Measurements from ENCODE around the gene FNDC11.
"Not testable (repeated sequence)": the region's sequence is repeated elsewhere in the genome, so short reads cannot be mapped to it uniquely, and the experiment has no call there.

FNDC11 gene

DNA sequence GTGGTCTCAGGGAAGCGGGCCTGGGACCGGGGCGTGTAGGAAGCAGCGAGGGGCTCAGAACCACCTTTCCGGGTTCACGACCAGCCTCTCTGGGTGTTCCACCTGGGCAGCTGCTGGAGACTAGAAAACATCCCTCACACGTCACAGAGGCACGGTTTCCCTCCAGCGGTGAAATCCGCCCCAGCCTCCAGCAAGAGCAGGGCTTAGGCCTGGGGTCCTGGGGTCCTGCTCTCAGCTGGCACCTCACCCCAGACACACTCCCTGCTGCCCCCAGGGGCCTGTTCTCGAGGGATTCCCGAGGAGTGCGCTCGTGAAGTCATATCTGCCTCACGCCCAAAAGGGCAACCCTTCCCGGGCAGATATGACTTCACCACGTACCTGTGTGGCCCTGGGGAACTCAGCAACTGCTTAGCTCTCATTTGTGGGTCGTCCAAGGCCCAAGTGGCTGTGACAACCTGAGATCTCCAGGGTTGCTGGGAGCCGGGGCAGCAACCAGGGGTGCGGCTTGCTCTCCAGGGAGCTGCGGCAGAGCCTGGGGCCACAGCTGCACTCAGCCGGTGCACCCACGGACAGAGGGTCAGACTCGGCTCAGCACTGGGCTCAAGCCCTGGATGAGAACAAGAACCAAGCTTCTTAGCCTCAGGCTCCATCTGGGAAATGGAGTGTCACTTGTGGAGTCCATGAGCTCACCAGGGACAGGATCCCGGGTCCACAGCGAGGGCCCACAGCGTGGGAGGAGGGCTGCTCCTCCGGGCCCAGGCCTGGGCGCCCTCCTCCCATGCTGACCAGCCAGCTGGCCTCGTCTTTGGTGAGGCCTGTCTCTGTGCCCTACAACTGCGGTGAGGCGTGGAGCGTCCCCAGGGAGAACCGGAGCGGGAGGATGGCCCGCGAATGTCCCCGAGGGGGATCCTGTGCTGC lies 661 bp downstream of the FNDC11 start:
- no peak for DNase-seq (ENCODE audit: low spot score)

DNA sequence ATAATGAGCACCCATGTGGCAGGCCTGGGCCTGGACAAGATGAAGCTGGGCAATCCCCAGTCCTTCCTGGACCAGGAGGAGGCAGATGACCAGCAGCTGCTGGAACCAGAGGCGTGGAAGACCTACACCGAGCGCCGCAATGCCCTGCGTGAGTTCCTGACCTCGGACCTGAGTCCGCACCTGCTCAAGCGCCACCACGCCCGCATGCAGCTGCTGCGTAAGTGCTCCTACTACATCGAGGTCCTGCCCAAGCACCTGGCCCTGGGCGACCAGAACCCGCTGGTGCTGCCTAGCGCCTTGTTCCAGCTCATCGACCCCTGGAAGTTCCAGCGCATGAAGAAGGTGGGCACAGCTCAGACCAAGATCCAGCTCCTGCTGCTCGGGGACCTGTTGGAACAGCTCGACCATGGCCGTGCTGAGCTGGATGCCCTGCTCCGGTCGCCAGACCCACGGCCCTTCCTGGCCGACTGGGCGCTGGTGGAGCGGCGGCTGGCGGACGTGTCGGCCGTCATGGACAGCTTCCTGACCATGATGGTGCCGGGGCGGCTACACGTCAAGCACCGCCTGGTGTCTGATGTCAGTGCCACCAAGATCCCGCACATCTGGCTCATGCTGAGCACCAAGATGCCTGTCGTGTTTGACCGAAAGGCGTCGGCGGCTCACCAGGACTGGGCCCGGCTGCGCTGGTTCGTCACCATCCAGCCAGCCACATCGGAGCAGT lies 1.9 kb downstream of the FNDC11 start:
- no peak for DNase-seq (ENCODE audit: low spot score)

DNA sequence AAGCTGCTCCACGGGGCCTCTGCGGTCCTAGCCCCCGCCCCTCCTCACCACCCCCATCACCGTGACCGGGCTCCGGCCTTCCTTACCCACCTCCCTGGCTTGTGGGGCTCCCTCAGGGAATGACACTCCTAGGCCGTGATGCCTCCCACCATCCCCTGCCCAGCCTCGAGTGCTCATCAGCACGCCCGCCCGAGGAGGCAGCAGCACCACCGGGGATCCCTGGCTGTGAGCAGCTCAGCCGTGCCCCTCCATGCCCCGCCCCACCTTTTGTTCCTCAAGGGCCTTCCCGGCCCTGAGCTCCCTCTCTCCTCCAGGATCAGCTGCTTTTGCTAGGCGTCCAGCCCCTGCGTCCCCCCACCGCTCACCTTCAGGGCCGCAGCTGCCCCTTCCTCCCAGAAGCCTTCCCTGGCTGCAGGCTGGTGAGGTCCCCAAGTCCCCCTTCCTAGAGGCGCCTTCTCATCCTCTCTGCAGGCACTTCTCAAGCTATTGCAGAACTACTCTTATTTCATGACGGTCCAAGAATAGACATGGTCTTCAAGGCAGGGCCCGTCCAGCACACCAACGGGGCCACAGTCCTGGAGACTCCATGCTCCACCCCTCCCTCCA lies 3.0 kb downstream of the FNDC11 start:
- DNase-seq (ENCODE audit: low spot score), result no peak

DNA sequence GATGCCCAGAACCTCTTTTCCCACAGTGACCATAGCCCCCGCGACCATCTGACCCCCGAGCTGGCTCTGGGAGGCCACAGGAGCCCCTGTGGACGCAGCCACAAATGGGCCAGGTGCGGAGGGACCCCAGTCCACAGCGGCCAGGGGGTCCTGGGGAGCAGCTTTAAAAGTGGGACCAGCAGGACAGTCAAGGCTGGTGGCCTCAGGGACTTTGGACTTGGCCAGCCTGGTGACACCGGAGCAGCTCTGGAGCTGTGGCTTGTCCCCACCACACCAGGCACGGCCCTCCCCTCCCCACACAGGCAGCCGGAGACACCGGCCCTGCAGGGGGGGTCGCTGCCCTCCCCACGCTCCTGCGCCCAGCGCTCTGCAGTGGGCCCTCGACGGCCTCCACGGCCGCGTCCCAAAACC lies 3.5 kb downstream of the FNDC11 start:
- no peak for DNase-seq (ENCODE audit: low spot score)

DNA sequence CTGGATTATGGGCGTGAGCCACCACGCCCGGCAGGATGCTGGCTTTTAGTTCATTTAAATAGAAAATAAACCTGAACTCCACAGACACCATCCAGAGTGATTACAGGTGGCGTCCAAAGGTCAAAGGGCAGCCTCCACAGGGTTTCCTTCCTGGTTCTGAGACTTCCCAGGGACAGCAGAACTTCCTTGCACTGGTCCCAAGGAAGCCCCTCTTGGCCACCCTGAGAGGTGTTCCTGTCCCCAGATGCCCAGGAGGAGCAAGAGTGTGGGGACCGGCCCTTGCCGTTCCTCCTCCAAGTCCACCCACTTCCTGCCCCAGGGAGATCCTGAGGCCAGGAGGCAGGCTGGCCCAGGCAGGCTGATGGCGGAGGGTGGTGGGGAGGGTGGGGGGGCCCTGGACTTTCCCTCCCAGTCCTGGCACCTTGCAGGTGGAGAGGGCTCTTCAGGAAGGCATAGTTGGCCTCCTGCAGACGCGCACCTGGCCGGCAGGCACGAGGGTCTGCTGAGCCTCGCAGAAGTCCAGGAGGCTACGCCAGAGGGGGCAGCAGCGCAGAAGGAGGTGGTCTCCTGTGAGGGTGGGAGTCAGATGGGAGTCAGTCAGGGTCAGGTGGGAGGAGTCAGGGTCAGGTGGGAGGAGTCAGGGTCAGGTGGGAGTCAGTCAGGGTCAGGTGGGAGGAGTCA lies 5.0 kb downstream of the FNDC11 start:
- no peak for DNase-seq (ENCODE audit: low spot score)

DNA sequence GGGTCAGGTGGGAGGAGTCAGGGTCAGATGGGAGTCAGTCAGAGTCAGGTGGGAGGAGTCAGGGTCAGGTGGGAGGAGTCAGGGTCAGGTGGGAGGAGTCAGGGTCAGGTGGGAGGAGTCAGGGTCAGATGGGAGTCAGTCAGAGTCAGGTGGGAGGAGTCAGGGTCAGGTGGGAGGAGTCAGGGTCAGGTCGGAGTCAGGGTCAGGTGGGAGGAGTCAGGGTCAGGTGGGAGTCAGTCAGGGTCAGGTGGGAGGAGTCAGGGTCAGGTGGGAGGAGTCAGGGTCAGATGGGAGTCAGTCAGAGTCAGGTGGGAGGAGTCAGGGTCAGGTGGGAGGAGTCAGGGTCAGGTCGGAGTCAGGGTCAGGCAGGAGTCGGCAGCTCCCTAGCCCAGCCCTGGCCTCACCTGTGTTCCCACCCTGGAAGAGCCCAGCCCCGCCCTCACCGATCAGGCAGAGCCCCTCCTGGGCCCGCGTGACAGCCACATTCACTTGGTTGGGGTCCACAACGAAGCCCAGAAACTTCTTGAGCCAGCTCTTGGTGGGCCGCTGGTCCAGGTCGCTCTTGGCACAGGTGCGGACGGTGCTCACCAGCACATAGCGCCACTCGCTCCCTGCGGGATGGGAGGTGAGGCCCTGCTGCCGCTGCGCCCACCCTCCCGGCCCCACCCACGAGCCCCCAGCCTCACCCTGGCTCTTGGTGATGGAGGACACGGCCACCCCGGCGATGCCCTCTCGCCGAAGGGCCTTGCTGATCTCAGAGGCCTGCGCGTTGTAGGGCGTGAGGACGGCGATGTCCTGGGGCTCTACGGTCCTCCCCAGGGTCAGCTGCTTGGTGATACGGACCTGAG lies 5.8 kb downstream of the FNDC11 start:
- DNase-seq (ENCODE audit: low spot score), result not testable (repeated sequence)

DNA sequence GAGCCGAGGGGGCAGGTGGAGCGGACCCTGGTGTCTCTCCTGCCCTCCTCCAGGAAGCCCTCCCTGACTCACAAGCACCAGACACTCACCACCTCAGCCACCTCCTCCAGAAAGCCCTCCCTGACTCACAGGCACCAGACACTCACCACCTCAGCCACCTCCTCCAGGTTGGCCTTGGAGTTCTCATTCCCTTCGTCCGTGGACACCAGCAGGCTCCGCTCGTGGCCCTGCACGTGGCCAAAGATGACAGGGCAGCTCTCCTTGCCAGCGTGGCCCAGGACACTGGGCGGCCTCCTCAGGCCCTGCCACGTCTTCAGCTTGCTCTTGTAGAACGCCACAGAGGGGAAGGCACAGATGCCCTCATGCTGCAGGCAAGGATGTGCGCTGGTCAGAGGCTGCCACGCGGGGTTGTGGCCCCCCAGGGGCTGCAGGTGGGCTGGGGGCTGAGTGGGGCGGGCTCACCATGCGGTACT lies 6.4 kb downstream of the FNDC11 start:
- DNase-seq (ENCODE audit: low spot score), result no peak

DNA sequence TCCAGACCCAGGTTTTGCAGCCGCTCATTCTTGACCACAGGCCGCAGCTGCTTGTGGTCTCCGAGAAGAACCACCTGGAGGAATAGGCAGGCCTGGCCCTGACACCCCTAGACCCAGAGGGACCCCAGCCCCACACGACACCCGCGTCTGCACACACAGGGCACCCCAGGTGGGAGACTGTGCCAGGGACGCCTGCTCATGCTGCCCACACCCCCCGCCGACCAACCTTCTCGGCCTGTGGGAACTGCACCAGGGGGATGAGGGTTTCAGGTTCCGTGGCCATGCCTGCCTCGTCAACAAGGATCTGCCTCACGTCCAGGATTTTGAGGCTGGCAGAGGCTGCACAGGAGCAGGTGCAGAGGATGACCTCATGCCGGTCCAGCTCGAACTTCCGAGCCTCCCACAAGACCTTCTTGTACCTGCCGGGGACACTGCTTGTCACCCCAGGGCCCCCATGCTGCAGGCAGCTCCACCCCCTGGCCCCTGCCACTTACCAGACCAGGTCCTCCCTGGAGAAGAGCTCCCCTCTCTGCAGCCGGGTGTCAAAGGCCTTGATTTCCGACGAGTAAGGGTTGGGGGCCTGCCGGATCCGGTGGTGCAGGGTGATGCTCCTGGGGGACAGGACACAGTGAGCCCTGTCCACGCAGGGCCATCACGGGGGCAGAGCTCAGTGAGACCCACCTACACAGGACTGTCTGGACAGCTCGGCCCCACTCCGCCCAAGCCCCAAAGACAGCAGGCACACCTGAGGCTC lies 7.1 kb downstream of the FNDC11 start:
- DNase-seq (ENCODE audit: low spot score), result no peak

DNA sequence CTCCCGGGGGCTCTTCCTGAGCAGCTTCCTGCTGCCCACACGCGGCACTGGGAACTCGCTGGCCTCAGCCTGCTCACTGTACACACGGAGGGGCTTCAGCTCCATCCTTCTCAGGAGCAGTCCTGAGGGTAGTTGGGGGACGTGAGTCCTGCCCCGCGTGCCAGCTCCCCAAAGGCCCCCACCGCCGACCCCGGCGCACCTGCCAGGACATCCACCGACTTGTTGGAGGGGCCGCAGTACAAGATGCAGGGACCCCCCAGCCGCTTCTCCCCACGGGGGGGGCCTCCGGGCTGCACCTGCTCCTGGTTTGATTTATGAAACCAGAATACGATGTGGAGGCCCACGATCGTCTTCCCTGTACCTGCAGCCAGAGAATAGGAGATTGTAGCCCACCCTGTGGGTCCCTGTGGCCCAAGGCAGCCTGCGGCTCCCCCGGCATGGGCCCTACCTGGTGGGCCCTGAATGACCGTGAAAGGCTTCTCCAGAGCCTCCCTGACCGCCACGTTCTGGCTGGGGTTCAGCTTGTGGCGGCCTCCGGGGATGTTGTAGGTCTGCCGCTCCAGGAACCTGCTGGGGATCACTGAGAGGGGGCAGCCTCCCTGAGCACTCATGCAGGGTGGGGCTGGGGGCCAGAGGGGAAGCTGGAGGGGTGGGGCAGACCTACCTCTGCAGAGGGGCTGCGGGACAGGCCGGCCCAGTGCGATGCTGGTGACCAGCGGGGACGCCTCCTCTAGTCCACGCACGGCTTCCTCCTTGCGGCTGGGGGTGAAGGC lies 7.9 kb downstream of the FNDC11 start:
- no peak for DNase-seq (ENCODE audit: low spot score)

DNA sequence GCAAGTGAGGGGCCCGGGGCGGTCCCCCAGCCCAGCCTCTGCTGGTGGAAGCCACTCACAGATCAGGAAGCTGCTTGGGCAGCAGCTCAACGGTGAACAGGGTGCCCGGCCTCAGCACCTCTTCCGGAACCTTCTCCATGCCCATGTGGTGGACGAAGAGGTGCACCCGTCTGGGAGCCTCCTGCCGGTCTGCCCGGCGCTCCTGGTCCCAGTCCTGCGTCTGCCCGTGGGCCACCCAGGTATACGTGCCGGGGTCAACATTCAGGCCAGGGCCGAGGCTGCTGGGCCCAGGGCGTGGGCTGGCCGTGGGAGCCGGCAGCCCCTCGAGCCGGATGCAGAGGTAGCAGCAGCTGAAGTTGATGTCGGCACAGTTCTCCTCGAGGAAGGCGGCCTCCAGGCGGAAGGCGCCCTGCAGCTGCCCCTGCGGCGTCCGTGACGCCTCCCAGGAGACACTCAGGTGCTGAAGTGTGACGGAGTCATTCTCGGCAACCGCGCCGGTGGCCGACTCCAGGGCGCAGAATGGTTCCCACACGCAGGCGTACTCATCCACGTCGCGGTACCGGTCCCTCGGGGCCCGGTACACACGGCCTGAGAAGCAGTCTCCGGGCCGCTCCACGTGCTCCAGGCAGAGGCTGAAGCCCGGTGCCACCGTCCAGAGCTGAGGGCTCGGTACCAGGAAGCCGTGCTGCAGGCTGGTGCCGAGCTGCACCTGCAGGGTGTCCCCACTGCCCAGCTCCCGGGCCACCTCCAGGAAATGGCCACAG lies 8.7 kb downstream of the FNDC11 start:
- DNase-seq (ENCODE audit: low spot score), result no peak

DNA sequence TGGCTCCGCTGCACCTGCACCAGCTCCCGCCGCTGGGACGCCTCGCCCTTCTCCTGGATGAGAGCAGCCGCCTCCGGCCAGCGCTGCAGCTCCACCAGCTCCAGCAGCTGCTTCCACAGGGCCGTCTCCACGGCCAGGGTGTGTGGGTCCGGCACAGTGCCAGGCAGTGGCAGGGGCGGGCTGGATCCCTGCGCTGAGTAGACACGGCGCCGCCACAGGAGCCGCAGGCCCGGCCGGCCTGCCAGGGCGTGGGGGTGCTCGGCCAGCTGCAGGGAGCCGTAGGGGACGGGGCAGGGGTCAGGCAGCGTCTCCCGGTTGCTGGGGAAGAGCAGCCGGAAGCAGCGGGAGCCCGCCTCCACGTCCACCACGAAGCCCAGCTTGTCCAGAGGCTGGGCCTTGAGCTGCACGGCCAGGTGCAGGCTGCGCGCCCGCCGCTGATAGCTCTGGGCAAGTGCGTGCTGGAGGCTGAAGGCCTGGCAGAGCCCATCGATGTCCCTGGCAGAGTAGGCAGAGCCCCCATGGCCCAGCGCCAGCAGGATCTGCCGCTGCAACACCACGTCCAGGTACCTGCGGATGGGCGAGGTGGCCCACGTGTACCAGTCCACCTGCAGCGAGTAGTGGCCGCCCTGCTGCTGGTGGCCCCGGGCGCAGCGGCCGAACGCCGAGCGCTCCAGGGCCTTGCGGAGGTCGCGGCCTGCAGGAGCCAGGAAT lies 9.4 kb downstream of the FNDC11 start:
- no peak for DNase-seq (ENCODE audit: low spot score)

DNA sequence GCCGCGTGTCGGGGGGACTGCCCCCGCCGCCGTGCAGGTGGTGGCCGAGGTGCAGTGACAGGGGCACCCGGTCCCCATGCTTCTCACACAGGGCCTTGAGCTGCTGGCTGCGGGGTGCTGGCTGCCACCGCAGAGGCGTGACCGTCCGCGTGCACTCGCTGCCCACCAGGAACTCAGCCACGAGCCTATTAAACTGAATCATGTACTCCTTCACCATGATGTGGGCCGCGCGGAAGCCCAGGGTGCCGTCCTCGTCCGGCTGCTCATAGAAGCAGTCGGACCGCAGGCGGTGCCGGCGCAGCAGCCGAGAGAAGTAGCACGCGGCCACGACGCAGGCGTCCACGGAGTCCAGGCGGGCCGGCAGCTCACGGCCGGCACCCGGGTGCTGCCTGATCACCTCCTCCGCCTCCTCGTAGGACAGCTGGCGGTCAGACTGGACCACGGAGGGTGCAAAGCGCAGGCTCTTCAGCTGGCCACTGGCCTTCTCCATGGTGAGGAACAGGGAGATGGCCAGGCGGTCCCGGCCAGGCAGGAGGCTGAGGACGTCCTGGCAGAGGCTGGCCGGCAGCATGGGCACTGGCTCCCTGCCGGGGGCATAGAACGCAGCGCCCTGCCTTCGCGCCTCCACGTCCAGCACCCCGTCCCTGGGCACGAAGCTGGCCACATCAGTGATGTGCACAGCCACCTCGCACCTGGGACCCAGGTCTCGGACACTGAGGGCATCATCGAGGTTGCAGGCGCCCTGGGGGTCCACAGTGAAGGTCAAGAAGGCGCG lies 10.3 kb downstream of the FNDC11 start:
- DNase-seq (ENCODE audit: low spot score), result no peak

DNA sequence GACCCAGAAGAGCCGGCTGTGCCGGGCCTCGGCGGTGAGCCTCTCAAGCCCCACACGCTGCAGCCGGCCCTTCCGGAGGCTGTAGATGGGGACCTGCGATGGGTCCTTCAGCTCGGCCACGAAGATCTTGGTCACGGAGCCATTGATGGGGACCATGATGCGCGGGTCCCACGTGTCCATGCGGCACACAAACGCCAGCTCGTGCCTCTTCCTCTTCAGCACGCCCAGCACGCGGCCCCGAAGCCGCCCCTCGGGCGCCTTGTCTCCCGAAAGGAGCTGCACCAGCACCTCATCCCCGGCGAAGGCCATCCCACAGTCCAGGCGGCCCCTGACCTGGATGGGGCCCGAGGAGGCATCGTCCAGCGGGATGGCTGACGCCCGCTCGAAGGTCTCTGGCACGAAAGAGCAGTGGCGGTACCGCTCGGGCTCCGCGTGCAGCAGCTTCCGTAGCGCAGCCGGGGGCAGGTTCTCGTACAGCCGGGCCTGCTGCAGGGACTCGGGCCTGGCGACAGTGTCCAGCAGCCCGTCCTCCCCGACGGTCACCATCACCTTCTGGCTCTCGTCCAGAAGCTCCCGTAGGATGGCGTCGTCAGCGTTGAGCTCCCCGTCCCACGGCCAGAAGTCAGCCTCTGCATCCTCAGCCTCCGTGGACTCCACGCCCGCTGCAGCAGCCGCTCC lies 11.2 kb downstream of the FNDC11 start:
- DNase-seq (ENCODE audit: low spot score), result no peak

DNA sequence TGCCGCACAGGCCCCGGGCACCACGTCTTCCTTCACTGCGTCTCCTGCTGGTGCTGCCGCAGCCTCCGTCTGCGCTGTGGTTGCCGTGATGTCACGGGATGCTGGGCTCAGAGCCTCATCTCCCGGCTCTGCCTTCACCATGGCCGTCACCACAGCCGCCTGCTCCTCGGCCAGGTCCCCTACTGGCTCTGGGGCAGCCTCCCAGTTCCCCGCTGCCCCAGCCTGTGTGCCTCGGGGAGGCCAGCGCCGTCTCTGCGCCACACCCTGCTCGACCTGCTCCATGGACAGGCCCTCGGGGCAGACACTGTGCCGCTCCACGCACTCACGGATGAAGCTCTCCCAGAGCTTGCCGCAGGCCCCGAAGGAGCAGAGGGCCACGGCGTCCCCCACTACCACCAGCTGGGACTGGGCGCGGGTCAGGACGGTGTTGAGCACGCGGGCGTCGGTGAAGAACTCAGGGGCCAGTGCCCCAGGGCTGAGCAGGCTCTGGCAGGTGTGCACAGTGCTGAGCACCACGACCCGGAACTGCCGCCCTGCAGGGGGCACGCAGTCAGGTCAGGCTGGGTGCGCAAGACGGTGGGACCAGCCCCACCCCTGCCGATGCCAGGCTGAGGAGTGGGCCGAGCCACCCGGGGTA lies 11.9 kb downstream of the FNDC11 start:
- no peak for DNase-seq (ENCODE audit: low spot score)

DNA sequence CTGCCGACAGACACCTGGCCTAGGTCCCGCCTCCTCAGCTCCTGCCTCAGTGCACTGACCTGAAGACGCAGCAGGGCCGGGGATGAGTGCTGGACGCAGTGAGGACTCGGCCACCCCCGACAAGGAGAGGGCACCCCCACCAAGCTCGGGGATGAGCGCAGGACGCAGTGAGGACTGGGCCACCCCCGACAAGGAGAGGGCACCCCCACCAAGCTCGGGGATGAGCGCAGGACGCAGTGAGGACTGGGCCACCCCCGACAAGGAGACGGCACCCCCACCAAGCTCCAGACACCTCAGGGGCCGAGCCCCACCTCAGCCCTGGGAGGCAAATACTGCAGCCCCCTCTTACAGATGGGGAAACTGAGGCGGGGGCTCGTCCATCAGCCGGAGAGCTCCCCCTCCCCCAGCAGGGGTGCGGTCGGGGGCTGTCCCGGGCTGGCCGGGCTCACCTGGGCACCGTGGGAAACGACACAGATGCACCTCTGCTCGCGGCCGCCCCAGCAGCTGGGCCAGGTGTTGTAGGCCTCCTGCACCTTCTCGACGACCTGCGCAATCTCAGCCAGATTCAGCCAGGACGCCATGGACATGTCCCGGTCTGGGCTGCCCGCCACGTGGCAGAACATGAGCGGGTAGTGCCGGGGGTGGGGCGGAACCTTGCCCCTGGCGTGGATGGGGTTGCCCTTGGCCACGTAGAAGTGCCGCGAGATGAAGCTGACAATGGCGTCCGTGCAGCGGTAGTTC lies 12.6 kb downstream of the FNDC11 start:
- DNase-seq (ENCODE audit: low spot score), result no peak

DNA sequence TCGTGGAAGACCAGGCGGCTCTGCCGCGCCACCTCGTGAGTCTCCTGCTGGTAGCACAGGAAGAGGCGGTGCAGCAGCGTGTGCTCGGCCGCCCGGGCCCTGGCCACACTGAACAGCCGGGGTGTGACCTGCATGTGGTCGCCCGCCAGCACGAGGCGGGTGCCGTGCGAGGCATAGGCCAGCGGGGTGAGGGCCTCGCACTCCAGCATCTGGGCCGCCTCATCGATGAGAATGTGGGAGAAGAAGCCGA lies 13.1 kb downstream of the FNDC11 start:
- no peak for DNase-seq (ENCODE audit: low spot score)

Data from hematopoietic multipotent progenitor cell treated with erythropoietin and hydrocortisone succinate and interleukin-3 and kit ligand, for 15 days (in vitro differentiated cells).